ENCODE measurements around the gene JARID2. TPM values are rescaled to one million over a fixed set of nuclear protein-coding genes. Genes with fewer than 3 reads are reported as not detected.

The JARID2 gene
- total and polyA plus RNA-seq, 8 donors: 2.4 to 6.7 (median 3.7) TPM

- DNase-seq (no peak), FAIRE-seq (no peak), ATAC-seq (peak in 1 of 4 donors; percentile 24)
- Histone ChIP-seq H3K4me3 (no peak overlapping the region), H3K27me3 (no peaks in the 10 kb centered on the region), H3K9me3 (no peaks in the 10 kb centered on the region), H3K27ac (no peak overlapping the region), H3K4me1 (peaks cover 0 to 3% (median 0%) of the 10 kb centered on the region in 3 donors), H3K36me3 (no peaks in the 10 kb centered on the region)
- no peak for TF ChIP-seq CTCF (IDR thresholded peaks at IDR 0.05)
- intact Hi-C loops (cut with DNase I): no loop called here
- WGBS, 2 donors: 73 to 76% methylated on average over 3 of the region's 3 CpGs
Measured at GRCh38 chr6:15386756-15387112, 140.9 kb downstream of the JARID2 start.

GRCh38 chr6:15387118-15387517, 141.2 kb downstream of the JARID2 start:
- FAIRE-seq (no peak), DNase-seq (no peak), ATAC-seq (no peak)
- 74 to 95% methylated on average over 5 of the region's 5 CpGs for WGBS, 2 donors
- Histone ChIP-seq H3K4me3 (no peak overlapping the region), H3K27me3 (no peaks in the 10 kb centered on the region), H3K4me1 (peaks cover 0 to 3% (median 0%) of the 10 kb centered on the region in 3 donors), H3K9me3 (no peaks in the 10 kb centered on the region), H3K27ac (no peak overlapping the region), H3K36me3 (no peaks in the 10 kb centered on the region)
- intact Hi-C loops (cut with DNase I): no loop called here
- no peak for TF ChIP-seq CTCF (IDR thresholded peaks at IDR 0.05)

- 92 to 94% methylated on average over 6 of the region's 6 CpGs for WGBS, 2 donors
- no peak overlapping the region for H3K27ac ChIP-seq
- no peaks in the 10 kb centered on the region for H3K36me3 ChIP-seq
- no peaks in the 10 kb centered on the region for H3K27me3 ChIP-seq
- TF ChIP-seq CTCF (IDR thresholded peaks at IDR 0.05): no peak
- no peaks in the 10 kb centered on the region for H3K9me3 ChIP-seq
- FAIRE-seq (no peak), ATAC-seq (peak in 1 of 4 donors; percentile 22), DNase-seq (no peak)
- intact Hi-C loops (cut with DNase I): no loop called here
- H3K4me1 ChIP-seq: peaks cover 0 to 3% (median 0%) of the 10 kb centered on the region in 3 donors
- no peak overlapping the region for H3K4me3 ChIP-seq
Measured at GRCh38 chr6:15389084-15389764, 143.4 kb downstream of the JARID2 start.

GRCh38 chr6:15389765-15390723, 144.2 kb downstream of the JARID2 start:
- Histone ChIP-seq H3K27me3 (no peaks in the 10 kb centered on the region), H3K27ac (no peak overlapping the region), H3K9me3 (no peaks in the 10 kb centered on the region), H3K36me3 (no peaks in the 10 kb centered on the region), H3K4me3 (no peak overlapping the region), H3K4me1 (peaks cover 0 to 3% (median 0%) of the 10 kb centered on the region in 3 donors)
- 65 to 71% methylated on average over 14 of the region's 14 CpGs for WGBS, 2 donors
- no peak for FAIRE-seq
- ATAC-seq: peak in 3 of 4 donors; percentile 40 to 60 (median 54)
- intact Hi-C loops (cut with DNase I): no loop called here
- TF ChIP-seq CTCF (IDR thresholded peaks at IDR 0.05): peak in 2 of 4 donors; percentile 21 to 27
- DNase-seq: no peak

Data from pancreas (tissue), 10 donors.